GM12864 (cell line): ENCODE results near the gene EML3.

Experiments
- DNase-seq: peaks from one replicate; pipeline ENCODE4 v3.0.0-alpha.2; 2011; ENCODE audit warnings: low read depth
- H3K4me3 ChIP-seq: 2 replicates; pipeline ENCODE4 v1.5.1; 2011; ENCODE audit warnings: mild to moderate bottlenecking, low read depth, low read length, control low read depth
- TF ChIP-seq, protein P1 (sequence below): IDR thresholded peaks from 2 replicates; pipeline ENCODE4 v1.5.1; 2011; ENCODE audit warnings: low read depth, mild to moderate bottlenecking, moderate library complexity, low read length, control low read depth, inconsistent platforms; ENCODE audit errors: missing control alignments

EML3 gene

GRCh38 chr11:62608776-62609175, 3.8 kb downstream of the EML3 start:
- TF ChIP-seq, protein P1, sequence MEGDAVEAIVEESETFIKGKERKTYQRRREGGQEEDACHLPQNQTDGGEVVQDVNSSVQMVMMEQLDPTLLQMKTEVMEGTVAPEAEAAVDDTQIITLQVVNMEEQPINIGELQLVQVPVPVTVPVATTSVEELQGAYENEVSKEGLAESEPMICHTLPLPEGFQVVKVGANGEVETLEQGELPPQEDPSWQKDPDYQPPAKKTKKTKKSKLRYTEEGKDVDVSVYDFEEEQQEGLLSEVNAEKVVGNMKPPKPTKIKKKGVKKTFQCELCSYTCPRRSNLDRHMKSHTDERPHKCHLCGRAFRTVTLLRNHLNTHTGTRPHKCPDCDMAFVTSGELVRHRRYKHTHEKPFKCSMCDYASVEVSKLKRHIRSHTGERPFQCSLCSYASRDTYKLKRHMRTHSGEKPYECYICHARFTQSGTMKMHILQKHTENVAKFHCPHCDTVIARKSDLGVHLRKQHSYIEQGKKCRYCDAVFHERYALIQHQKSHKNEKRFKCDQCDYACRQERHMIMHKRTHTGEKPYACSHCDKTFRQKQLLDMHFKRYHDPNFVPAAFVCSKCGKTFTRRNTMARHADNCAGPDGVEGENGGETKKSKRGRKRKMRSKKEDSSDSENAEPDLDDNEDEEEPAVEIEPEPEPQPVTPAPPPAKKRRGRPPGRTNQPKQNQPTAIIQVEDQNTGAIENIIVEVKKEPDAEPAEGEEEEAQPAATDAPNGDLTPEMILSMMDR: no peak
- H3K4me3 ChIP-seq: no peak overlapping the region
- no peak for DNase-seq

- DNase-seq: no peak
- TF ChIP-seq, protein P1: no peak
- H3K4me3 ChIP-seq: no peak overlapping the region
Observed at GRCh38 chr11:62607714-62608113, 4.9 kb downstream of the EML3 start.

- H3K4me3 ChIP-seq: no peak overlapping the region
- DNase-seq: no peak
- TF ChIP-seq, protein P1: no peak
Observed at GRCh38 chr11:62605902-62606301, 6.7 kb downstream of the EML3 start.

- no peak overlapping the region for H3K4me3 ChIP-seq
- TF ChIP-seq, protein P1: no peak
- DNase-seq: no peak
Observed at GRCh38 chr11:62605467-62605866, 7.1 kb downstream of the EML3 start.

DNA sequence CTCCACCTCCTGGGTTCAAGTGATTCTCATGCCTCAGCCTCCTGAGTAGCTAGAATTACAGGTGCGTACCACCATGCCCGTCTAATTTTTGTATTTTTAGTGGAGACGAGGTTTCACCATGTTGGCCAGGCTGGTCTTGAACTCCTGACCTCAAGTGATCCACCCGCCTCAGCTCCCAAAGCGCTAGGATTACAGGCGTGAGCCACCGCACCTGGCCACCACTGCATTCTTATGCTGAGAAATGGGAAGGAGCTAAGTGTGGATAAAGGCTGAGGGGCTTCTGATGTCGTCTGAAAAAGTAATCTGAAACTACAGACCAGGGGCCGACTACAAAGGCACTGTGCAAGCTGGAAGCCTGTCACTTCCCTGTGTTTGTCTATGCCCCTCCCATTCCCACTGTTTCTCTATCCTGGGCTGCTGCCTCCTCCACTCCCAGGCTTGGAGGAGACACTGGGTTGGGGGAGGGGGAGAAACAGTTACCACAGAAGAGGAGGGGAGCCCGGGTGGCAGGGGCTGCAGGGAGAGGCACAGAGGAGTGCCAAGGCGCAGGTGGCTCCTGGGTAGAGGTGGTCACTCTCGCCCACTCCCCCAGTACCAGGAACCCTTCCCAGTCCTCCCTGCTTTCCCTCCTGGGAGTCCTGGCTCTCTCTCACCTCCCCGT, 8.0 kb downstream of the EML3 start:
- DNase-seq: no peak
- H3K4me3 ChIP-seq: no peak overlapping the region
- TF ChIP-seq, protein P1: no peak

- no peak for DNase-seq
- no peak overlapping the region for H3K4me3 ChIP-seq
- TF ChIP-seq, protein P1: no peak
Observed at GRCh38 chr11:62603776-62604299, 8.7 kb downstream of the EML3 start.

- H3K4me3 ChIP-seq: no peak overlapping the region
- TF ChIP-seq, protein P1: no peak
- no peak for DNase-seq
Observed at GRCh38 chr11:62603072-62603408, 9.5 kb downstream of the EML3 start.
